AG04449 (cell line): ENCODE measurements around the gene CDC14A.

Source experiments
- CTCF ChIA-PET: fragments of 350-600 bp; formaldehyde crosslinking; extraction: SDS; loops from one replicate; lab custom pipeline; 2021; ENCODE audit warnings: antibody characterized with exemption; lab: Yijun Ruan, JAX
- POLR2A ChIA-PET: fragments of 400-600, 350-600 bp; formaldehyde crosslinking; extraction: SDS; loops from one replicate; lab custom pipeline; 2020; ENCODE audit warnings: antibody characterized with exemption, inconsistent platforms; lab: Yijun Ruan, JAX
- DNase-seq: peaks from one replicate; pipeline ENCODE4 v3.0.0-alpha.2; 2010; ENCODE audit warnings: low read depth, low spot score
- H3K4me3 ChIP-seq: 2 replicates; pipeline ENCODE4 v1.5.1; 2011; ENCODE audit warnings: low read depth, mild to moderate bottlenecking, control low read depth, low read length
- CTCF ChIP-seq: IDR thresholded peaks from one replicate; pipeline ENCODE4 v1.5.1; 2011; ENCODE audit warnings: mild to moderate bottlenecking, moderate library complexity, low read length, control low read depth, inconsistent platforms; ENCODE audit not compliant: insufficient read depth; ENCODE audit errors: missing control alignments

The CDC14A gene

GRCh38 chr1:100526894-100527293, 174.6 kb downstream of the CDC14A start:
- H3K4me3 ChIP-seq, result no peak overlapping the region
- ChIA-PET CTCF (no interaction called here), POLR2A (no interaction called here)
- DNase-seq, result no peak
- TF ChIP-seq CTCF, result no peak

- ChIA-PET POLR2A (no interaction called here), CTCF (interaction anchor here (0.8 to 1.3 kb wide), 4 partner anchors 70 to 341 kb away, joined by 3 to 5 read pairs (median 3); no protein-coding TSS in a partner anchor)
- no peak overlapping the region for H3K4me3 ChIP-seq
- no peak for TF ChIP-seq CTCF
- peak; percentile 29 for DNase-seq
Observed at GRCh38 chr1:100528871-100529270, 176.6 kb downstream of the CDC14A start.

- ChIA-PET POLR2A (no interaction called here), CTCF (interaction anchor here (0.8 to 1.4 kb wide), 2 partner anchors 75 to 339 kb away, joined by 3 to 6 read pairs; no protein-coding TSS in a partner anchor)
- TF ChIP-seq CTCF, result no peak
Observed at GRCh38 chr1:100530141-100530540, 177.8 kb downstream of the CDC14A start.

GRCh38 chr1:100530880-100531487, 178.7 kb downstream of the CDC14A start:
- peak; percentile 14 for DNase-seq
- POLR2A ChIA-PET, result no interaction called here
- TF ChIP-seq CTCF, result no peak
- no peak overlapping the region for H3K4me3 ChIP-seq
- CTCF ChIA-PET, result interaction anchor here (0.8 to 1.4 kb wide), 3 partner anchors 71 to 338 kb away, joined by 3 to 6 read pairs (median 4); no protein-coding TSS in a partner anchor

More at GRCh38 chr1:100530141-100530540, 177.8 kb downstream of the CDC14A start:
- no peak for DNase-seq
- H3K4me3 ChIP-seq, result no peak overlapping the region

- ChIA-PET CTCF (interaction anchor here (1.2 to 2.5 kb wide), 4 partner anchors 10 to 335 kb away, joined by 3 to 12 read pairs (median 4); no protein-coding TSS in a partner anchor), POLR2A (no interaction called here)
- no peak for TF ChIP-seq CTCF
- H3K4me3 ChIP-seq, result no peak overlapping the region
- no peak for DNase-seq
Observed at GRCh38 chr1:100532645-100533044, 180.3 kb downstream of the CDC14A start.

- CTCF ChIA-PET, result interaction anchor here (0.6 kb wide), 1 partner anchor 14 kb away, joined by 3 read pairs; no protein-coding TSS in a partner anchor
- POLR2A ChIA-PET, result no interaction called here
- no peak for TF ChIP-seq CTCF
- no peak overlapping the region for H3K4me3 ChIP-seq
- DNase-seq, result no peak
Observed at GRCh38 chr1:100535264-100535663, 183.0 kb downstream of the CDC14A start.
